NCI-H82 treated with DMSO at 0.1 percent for 48 hours (cell line): ENCODE results near the gene DOK6.
"Not testable (repeated sequence)": the region's sequence is repeated elsewhere in the genome, so short reads cannot be mapped to it uniquely, and the experiment has no call there.

Experiments used
- DNase-seq: peaks from one replicate; lab custom pipeline; 2025; ENCODE audit not compliant: unreplicated experiment; lab: John Stamatoyannopoulos, UW

DOK6 gene

DNA sequence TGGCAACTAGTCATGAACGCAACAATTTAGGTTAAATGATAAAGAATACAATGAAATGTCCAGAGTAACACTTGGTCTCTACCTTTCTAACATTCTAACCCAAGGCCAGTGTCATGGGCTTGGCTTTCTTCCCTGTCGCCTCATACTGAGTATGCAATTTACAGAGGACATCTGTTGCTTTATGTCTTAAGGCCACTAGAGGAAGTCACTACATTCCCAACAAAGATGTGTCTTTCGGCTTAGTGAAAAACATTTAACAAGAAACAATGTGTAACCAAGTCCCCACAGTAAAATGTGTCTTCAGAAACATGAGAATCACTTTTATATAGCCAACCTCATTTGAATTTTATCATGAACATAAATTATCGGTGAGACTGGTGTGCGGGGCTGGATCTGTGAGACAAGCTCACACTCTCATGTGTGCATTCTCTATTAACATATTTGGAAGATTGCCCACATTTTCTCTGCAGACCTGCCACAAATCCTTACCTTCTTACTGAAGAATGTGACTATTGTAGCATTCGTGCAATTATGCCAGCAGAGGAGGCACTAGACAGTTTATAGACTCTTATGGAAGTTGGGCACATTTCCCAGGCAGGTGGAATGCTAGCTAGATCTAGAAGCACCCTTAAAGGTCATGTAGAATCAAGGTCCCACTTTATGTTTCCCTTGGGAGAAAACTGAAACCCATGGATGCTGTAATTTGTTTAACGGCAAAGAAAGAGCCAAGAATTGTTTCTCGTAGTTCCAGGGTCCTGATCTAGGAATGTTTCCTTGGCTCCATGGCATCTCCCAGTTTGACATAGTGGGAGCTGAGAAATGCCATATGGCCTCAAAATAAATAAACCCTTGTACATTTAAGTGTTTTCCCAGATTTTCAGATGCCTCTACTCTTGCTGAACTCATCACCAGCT lies 445.2 kb downstream of the DOK6 start:
- no peak for DNase-seq

DNA sequence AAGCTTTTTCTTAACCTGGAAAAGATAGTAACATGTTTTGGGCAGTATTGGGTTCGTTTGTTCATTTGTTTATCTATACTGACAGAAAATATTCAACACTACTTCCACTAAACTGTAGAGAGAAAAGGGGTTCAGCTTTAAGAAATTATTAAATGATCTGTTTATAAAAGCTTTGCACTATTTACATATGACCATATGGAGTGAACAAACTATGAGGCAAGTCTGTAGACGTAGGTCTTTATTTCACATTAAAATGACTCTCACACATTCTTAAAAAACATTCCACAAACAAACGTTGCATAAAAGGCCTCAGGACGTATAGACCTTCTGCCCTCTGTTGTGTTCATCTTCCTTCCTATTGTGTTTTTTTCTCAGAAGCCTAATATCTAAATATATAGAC lies 452.4 kb downstream of the DOK6 start:
- no peak for DNase-seq

DNA sequence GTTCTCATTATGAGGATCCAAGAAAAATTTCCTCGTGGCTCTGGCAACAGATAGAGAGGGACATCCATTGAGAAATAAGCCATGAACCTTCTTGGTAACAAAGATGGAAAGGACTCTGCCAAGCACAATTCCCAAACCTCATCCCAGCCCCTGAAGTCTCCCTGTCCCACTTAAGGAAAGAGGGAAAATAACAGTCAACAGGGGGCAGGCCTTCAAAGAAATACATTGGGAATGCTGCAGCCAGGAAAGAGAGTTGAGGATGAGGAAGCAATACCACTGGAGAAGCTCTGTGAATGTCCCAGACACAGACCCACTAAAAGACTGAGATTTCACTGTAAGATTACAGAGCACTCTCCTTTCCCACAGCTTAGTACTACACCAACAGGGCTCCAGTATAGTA lies 453.8 kb downstream of the DOK6 start:
- no peak for DNase-seq

DNA sequence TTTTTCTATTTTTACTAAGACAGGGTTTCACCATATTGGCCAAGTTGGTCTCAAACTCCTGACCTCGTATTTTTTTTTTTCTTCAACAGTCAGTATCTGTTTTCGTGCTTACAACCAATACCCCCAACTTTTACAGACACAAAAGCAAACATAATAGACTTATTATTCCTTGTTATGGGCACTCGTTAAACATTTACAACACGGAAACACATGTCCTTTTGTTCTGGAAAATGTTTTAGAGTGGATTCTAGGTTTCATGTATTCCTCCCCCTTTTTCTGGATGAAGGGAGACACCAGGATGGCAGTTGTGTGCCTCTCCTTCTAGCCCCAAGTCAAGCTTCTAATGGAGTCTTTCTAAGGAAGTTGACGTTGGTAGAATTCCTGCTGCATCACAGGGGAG lies 458.2 kb downstream of the DOK6 start:
- DNase-seq, result no peak

DNA sequence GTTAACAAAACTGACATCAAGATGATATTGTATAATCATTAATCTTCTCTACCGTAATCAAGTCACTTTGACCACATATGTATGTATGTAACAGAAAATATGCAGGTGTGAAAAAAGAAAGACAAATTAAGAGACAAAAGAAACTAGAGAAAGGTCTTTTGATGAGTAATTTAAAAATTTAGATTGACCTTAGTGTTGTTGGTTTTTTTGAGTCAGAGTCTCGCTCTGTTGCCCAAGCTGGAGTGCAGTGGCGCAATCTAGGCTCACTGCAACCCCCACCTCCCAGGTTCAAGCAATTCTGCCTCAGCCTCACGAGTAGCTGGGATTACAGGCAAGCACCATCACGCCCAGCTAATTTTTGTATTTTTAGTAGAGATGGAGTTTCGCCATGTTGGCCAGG lies 464.1 kb downstream of the DOK6 start:
- not testable (repeated sequence) for DNase-seq

DNA sequence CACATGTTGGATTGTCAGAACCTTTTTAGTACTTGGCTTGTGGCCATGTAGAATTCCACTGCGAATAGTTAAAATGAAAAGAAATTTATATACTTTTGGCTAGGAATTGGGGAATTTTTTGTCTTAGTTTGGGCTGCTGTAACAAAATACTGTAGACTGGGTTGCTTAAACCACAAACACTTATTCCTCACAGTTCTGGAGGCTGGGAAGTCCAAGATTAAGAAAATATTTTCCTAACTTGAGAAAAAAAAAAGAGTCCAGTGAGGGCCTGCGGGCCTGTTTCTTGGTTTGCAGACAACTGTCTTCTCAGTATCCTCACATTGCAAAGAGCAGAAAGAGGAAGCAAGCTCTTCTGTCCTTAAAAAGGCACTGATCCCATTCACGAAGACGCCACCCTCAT lies 465.1 kb downstream of the DOK6 start:
- DNase-seq, result no peak

DNA sequence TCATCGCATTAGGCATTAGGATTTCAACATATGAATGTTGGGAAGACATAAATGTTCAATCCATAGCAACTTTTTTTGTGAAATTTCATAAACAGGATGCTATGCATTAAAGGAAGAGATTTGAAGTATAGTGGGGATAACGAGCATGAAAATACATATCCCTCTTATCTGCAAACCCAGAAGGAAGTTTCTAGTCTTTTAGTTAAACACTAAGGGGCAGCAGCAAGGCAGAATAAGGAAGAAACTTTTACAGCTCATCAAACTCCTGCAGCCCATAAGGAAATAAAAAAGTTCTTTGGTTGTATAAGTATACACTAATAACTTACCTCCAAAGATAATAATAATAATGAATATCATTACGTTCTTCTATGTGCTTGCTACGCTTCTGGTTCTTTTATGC lies 465.5 kb downstream of the DOK6 start:
- DNase-seq, result no peak

DNA sequence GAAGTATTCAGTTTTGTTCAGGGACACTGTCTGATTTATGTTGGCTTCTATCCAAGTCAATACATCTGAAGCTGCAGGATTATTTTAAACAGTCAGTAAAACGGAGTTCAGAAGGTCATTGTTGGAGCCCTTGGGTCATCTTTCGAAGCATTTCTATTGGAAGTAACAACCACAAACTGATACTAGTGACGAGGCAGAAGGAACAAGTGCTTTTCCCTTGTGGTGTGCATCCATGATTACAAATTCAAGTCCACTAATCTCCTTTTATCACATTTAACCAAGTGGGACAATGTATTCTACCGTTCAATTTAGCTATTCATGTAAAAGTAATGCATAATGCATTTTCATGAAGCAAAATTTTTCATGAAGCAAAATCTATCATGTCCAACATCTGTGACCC lies 470.0 kb downstream of the DOK6 start:
- DNase-seq, result no peak

DNA sequence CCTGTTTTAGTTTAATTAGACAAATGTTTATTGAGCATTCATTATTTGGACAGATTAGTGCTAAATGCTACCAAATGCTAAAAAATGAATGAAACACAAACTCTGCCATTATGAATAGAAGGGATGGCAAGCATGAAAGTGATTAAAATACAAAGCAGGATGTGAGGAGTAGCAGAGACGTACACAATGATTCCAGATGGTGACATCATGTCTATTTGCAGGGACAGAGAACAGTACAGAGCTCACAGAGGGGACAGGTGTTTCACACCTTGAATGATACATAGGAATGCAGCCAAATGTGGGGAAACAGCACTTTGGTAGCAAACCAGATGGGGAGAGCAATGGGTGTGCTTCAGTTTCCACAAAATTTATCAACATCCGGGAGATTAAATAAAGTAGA lies 470.7 kb downstream of the DOK6 start:
- DNase-seq, result no peak

DNA sequence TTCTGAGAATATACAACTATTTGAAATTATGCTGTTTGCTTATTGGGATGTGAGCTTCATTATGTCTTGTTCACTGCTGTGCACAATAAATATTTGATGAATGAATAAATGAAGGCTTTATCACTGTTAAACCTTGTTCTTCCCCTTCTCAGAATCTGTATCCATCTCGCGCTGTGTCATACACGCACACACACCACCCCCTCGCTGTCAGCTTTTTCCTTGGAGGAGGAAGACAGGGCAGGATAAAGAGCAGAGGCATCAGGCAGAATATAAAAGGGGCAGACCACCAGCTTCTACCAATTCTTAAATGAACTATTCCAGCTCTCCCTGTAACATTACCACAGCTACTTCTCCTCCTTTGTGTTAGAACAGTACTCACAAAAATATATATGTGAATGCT lies 472.0 kb downstream of the DOK6 start:
- DNase-seq, result no peak

DNA sequence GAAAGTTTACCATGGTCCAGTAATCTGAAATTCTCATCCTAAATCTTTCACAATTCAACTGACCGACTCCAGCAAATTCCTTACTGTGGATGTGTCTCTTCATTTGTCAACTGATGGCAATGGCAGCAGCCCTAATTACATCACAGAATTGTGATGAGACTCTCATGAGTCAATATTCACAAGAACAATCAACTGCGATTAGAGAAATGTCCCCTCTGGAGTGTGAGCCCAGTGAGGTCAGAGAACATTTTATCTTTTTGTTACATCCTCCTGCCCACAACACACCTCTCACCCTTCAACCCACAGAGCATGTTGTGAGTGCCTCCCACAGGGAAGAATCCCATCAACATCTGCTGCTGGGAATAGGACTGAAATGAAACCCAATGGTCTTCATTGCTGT lies 473.4 kb downstream of the DOK6 start:
- no peak for DNase-seq

DNA sequence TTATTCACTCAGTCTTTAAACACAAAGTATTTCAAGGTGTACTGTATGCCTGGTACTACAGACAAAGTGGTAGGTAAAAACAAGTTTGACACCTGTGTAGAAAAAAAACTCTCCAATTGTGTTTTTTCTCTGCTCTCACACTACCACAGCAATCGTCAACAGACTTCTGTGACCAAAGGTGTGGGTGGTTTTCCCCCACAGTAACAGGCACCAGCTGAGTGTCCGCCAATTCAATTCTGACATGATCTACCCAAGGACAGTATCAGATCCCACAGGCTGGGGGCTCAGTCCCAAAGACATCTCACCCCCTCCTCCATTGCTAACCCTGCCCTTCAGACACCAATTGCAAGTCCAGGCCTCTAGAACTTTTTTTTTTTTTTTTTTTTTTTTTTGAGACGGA lies 475.8 kb downstream of the DOK6 start:
- no peak for DNase-seq

DNA sequence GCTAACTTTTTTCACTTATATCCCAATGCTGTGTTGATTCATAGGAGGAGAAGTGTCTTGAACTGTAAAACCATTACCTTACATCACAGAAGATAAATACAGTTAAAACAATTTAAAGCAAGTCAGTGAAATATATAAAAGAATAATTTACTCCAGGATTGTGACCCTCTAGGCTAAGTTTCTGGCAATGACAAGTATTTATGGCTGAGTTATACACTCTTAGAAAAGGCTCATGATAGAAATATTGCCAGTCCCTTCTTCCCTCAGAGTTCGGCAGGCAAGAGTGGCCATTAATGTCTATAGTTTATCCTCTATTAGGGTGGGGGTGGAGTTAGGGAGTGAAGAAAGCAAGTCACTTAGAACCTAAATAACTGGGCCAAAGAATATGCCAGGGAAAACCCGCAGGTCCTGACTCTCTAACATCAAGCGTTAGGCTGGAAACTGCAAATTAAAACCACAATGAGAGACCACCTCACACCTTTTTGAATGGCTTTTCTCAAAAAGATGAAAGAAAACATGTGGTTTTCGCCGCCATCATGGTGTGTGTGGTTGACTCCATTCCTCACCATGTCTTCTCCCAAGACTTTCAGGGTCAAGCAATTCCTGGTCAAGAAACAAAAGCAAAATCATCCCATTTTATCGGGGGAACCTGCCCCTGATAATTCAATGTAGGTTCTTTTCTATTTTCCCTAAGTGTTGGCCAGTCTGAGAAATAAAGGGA lies 477.7 kb downstream of the DOK6 start:
- no peak for DNase-seq

DNA sequence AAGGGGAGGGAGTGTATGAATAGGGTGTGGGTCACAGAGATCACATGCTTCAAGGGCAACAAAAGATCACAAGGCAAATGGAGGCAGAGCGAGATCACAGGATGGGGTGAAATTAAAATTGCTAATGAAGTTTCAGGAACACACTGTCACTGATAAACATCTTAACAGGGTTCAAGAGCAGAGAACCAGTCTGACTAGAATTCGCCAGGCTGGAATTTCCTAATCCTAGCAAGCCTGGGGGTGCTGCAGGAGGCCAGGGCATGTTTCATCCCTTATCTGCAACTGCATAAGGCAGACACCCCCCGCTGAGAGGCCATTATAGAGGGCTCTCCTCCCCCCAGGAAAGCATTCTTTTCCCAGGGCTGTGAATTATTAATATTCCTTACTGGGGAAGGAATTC lies 478.4 kb downstream of the DOK6 start:
- DNase-seq, result not testable (repeated sequence)

DNA sequence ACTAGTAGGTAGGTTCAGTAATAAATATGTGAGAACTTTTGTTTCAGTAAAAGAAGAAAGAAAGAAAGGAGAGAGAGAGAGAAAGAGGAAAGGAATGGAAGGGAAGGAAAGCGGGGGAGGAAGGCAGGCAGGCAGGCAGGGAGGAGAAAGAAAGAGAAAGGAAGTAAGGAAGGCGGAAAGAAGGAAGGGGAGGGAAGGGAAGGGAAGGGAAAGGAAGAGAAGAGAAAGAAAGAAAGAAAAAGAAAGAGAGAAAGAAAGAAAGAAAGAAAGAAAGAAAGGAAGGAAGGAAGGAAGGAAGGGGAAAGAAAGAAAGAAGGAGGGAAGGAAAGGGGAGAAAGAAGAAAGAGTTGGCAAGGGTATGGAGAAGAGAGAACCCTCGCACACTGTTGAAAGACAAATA lies 479.4 kb downstream of the DOK6 start:
- DNase-seq, result no peak

DNA sequence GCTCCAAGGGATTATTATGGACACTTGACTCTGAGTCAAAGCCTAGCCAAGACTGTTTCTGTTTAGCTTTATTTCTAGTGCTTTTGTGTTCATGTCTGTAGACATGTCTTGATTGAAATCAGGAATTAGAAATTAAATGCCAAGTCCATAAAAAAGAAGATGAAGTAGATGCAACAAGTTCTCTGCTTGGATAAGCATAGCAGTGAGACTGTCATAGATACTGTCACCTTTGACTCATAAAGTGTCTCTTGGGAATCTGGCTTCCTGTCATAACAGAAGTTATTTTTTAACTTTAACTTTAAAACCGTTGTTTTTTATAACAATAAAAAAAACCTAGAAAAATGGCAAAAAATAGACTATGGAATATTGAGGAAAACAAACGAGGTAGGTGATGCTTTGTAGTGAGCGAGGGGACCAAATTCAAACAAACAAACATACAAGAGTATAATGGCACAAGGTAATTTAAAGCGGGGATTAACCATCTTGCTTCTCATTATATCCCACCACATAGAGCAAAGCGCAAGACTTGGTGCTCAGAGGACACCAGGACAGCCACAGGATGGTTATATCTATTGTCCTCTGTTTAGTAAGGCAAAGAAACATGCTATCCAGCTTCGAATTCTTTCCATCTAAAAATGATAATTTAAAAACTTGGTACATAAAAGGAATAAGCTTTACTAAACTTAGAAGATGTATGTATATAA lies 482.4 kb downstream of the DOK6 start:
- DNase-seq, result no peak

DNA sequence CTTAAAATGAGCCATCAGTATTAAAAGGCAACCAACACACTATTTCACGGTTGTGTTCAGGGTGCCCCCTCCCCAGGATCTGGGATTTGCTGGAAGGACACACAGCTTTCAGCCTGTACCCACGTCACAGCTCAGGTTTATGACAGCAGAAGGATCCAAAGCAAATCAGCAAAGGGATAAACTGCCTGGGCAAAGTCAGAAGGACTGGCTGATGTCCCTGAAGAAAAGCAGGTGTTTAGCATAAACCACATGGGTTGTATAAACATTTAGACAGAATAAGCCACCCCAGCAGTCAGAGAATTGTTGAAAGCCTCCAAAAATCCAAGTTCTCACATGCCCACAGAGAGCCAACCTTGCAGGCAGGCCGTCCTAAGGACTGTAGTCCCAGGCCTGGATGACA lies 483.1 kb downstream of the DOK6 start:
- no peak for DNase-seq

DNA sequence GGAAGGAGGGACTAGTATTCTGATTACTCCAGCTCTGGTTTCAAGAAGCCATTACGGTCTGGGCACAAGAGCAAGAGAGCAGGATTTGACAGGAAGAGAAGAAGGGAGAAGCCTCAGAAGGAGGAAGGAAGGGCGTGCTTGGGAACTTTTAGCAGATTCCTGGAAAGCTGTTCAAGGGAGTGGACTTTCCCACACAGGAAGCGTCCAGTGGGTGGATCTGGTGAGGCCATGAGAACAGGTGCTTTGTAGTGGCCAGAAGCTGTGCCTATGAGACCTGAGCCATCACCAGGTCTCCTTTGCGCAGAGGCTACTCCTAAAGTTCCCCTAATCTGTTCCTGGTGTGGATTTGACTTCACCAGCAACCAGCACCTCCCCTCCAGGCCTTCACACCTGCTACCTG lies 484.7 kb downstream of the DOK6 start:
- no peak for DNase-seq

DNA sequence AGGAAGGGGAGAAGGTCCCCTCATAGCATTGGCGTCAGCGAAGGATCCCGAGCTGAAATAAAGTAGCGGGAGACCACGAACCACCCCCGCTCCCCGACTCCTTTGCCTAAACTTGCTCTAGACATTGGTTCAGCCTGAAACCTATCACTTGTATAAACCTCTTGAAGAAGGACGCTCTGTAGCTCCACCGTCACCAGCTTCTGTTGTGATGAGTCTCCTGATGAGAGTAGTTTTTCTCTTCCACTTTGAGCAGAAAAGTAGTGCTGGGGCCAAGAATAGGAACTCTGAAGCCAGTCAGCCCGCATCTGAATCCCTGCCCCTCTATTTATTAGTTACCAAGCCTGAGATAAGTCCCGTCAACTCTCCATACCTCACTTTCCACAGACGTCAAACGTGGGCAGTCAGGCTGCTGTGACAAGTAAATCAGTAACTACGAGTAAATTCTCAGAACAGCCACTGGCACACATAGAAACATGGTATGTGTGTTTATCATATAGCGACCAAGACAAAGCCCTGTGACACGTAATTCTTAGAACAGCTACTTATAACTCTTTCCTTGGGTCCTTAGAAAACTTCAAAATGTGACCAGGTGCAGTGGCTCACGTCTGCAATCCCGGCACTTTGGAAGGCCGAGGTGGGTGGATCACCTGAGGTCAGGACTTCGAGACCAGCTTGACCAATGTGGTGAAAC lies 485.3 kb downstream of the DOK6 start:
- no peak for DNase-seq

DNA sequence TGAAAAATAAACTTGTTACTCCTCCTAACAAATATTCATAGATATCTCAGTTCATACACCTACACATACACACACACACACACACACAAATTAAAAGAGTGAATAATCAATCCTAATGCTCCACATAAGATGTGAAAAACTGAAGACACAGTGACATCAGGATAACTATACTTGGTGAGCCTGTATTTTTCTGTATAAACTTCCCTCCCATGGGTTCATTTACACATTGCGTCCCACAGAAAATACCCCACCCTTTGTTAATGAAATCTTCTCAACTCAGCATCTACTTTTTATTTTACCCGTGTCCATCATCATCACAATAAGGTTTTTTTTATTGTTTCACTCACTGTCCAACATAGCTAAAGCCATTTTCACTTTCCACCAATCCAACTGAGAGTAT lies 486.6 kb downstream of the DOK6 start:
- DNase-seq, result no peak

DNA sequence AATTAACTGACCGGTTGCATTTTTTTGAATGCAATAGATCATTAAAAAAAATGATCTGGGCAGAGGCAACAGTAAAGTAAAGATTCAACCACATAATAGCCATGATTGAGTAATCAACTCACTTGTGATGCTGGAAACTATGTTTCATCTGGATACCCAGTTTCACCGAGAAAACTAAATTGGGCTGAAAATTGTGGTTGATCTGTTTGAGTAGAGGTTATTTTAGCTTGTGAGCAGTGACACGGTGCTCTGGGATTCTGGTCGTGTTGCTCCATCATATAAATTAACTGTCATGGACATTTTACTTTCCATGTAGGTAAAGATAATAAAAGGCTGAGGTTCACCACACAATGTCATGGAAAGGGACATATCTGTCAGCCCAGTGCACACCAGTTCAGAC lies 488.3 kb downstream of the DOK6 start:
- DNase-seq, result no peak
